Measurements from ENCODE around the gene ATP5MG.
"Not testable (repeated sequence)": the region's sequence is repeated elsewhere in the genome, so short reads cannot be mapped to it uniquely, and the experiment has no call there.

The ATP5MG gene

GRCh38 chr11:118410055-118410745, 8.8 kb downstream of the ATP5MG start:
- no peak for DNase-seq

- no peak for DNase-seq
These were observed 10.1 kb downstream of the ATP5MG start for GRCh38 chr11:118411530-118411929.

- no peak for DNase-seq
These were observed 11.5 kb downstream of the ATP5MG start for GRCh38 chr11:118412921-118413320.

- DNase-seq: no peak
These were observed 13.8 kb downstream of the ATP5MG start for GRCh38 chr11:118415062-118415738.

GRCh38 chr11:118415739-118416068, 14.3 kb downstream of the ATP5MG start:
- DNase-seq: peak; percentile 94

GRCh38 chr11:118416900-118417299, 15.5 kb downstream of the ATP5MG start:
- DNase-seq: not testable (repeated sequence)

GRCh38 chr11:118417801-118418200, 16.4 kb downstream of the ATP5MG start:
- DNase-seq: no peak

- DNase-seq: no peak
These were observed 17.4 kb downstream of the ATP5MG start for GRCh38 chr11:118418766-118419165.

GRCh38 chr11:118427707-118428106, 26.3 kb downstream of the ATP5MG start:
- no peak for DNase-seq

GRCh38 chr11:118430956-118431355, 29.6 kb downstream of the ATP5MG start:
- DNase-seq: no peak

- no peak for DNase-seq
These were observed 32.7 kb downstream of the ATP5MG start for GRCh38 chr11:118434123-118434552.

- DNase-seq: no peak
These were observed 33.3 kb downstream of the ATP5MG start for GRCh38 chr11:118434553-118435289.

GRCh38 chr11:118435290-118435892, 34.0 kb downstream of the ATP5MG start:
- DNase-seq: peak; percentile 24

GRCh38 chr11:118435893-118436624, 34.7 kb downstream of the ATP5MG start, which contains the start of gene KMT2A:
KMT2A (plus strand) TSS chr11:118436492; CDS start chr11:118436513, 21 bp downstream.
- DNase-seq: peak; percentile 94

GRCh38 chr11:118436639-118437207, 35.3 kb downstream of the ATP5MG start:
- DNase-seq: peak; percentile 11

GRCh38 chr11:118437208-118438125, 36.1 kb downstream of the ATP5MG start:
- DNase-seq: peak; percentile 65

GRCh38 chr11:118438314-118438931, 37.0 kb downstream of the ATP5MG start:
- peak; percentile 78 for DNase-seq

GRCh38 chr11:118439646-118440045, 38.2 kb downstream of the ATP5MG start:
- no peak for DNase-seq

- DNase-seq: no peak
These were observed 40.4 kb downstream of the ATP5MG start for GRCh38 chr11:118441770-118442275.

- no peak for DNase-seq
These were observed 40.9 kb downstream of the ATP5MG start for GRCh38 chr11:118442301-118442700.
